Stimulated activated CD4-positive, alpha-beta T cell treated with anti-CD3 and anti-CD28 coated beads, Interleukin-2, amount 100 ng/mL, for 48 hours (primary cell): ENCODE data around the gene ANXA5.
"Not testable (repeated sequence)": the region's sequence is repeated elsewhere in the genome, so short reads cannot be mapped to it uniquely, and the experiment has no call there.

ENCODE experiments used
- DNase-seq, 2 donors: peaks; one replicate each; pipeline ENCODE4 v3.0.0-alpha.2; 2020

The ANXA5 gene

GRCh38 chr4:121696581-121697461 lies at the start of gene ANXA5:
Gene ANXA5, minus strand, starts transcription at chr4:121696980. Its CDS starts 391 bp downstream, at chr4:121696589.
- DNase-seq = peak; percentile 54 to 57

GRCh38 chr4:121742794-121743193 lies 46.0 kb upstream of the ANXA5 start:
- no peak for DNase-seq

GRCh38 chr4:121741751-121742150 lies 45.0 kb upstream of the ANXA5 start:
- no peak for DNase-seq

GRCh38 chr4:121740796-121741409 lies 44.1 kb upstream of the ANXA5 start:
- DNase-seq = no peak

GRCh38 chr4:121739575-121739974 lies 42.8 kb upstream of the ANXA5 start:
- DNase-seq = no peak

- no peak for DNase-seq
Measured at GRCh38 chr4:121738780-121739535, 42.2 kb upstream of the ANXA5 start.

- no peak for DNase-seq
Measured at GRCh38 chr4:121737846-121738554, 41.2 kb upstream of the ANXA5 start.

- DNase-seq = peak; percentile 18 to 19
Measured at GRCh38 chr4:121736735-121737351, 40.1 kb upstream of the ANXA5 start.

GRCh38 chr4:121734571-121734970 lies 37.8 kb upstream of the ANXA5 start:
- DNase-seq = no peak

- no peak for DNase-seq
Measured at GRCh38 chr4:121733942-121734341, 37.2 kb upstream of the ANXA5 start.

- DNase-seq = not testable (repeated sequence)
Measured at GRCh38 chr4:121729753-121730152, 33.0 kb upstream of the ANXA5 start.

- no peak for DNase-seq
Measured at GRCh38 chr4:121728798-121729226, 32.0 kb upstream of the ANXA5 start.

GRCh38 chr4:121728066-121728465 lies 31.3 kb upstream of the ANXA5 start:
- DNase-seq = no peak

- DNase-seq = no peak
Measured at GRCh38 chr4:121726642-121727268, 30.0 kb upstream of the ANXA5 start.

GRCh38 chr4:121724671-121725070 lies 27.9 kb upstream of the ANXA5 start:
- DNase-seq = no peak

GRCh38 chr4:121721700-121722099 lies 24.9 kb upstream of the ANXA5 start:
- no peak for DNase-seq

GRCh38 chr4:121720109-121720508 lies 23.3 kb upstream of the ANXA5 start:
- no peak for DNase-seq

- no peak for DNase-seq
Measured at GRCh38 chr4:121717680-121718237, 21.0 kb upstream of the ANXA5 start.

- DNase-seq = no peak
Measured at GRCh38 chr4:121714548-121714947, 17.8 kb upstream of the ANXA5 start.

GRCh38 chr4:121712783-121713182 lies 16.0 kb upstream of the ANXA5 start:
- DNase-seq = no peak

- no peak for DNase-seq
Measured at GRCh38 chr4:121712001-121712651, 15.3 kb upstream of the ANXA5 start.
